GM20431 (cell line): ENCODE measurements around the gene DPH5.
"Not testable (repeated sequence)": the region's sequence is repeated elsewhere in the genome, so short reads cannot be mapped to it uniquely, and the experiment has no call there.

Experiments used
- in situ Hi-C: fragments of 300-500 bp; cut with MseI, MboI; formaldehyde crosslinking; loops from one replicate; pipeline ENCODE4 v1.15.0; 2020; ENCODE audit warnings: low sequenced_read_pairs; ENCODE audit not compliant: unreplicated experiment

The DPH5 gene

DNA sequence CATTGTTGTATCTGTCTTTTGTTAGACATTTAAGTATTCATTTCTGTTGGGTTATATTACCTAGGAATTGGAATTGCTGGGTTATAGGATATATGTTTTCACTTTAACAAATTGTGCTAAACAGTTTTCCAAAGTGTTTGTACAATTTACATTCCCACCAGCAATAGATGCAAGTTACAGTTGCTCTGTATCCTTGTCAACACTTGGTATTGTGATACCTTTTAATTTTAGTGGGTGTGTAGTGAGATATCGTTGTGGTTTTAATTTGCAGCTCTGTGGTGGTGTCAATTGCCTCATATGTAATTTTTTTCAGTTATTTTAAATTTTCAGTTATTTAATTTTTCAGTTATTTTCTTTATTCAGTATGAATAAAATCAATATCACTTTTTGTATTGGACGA, 7.4 kb upstream of the DPH5 start:
- in situ Hi-C loops: no loop called here

DNA sequence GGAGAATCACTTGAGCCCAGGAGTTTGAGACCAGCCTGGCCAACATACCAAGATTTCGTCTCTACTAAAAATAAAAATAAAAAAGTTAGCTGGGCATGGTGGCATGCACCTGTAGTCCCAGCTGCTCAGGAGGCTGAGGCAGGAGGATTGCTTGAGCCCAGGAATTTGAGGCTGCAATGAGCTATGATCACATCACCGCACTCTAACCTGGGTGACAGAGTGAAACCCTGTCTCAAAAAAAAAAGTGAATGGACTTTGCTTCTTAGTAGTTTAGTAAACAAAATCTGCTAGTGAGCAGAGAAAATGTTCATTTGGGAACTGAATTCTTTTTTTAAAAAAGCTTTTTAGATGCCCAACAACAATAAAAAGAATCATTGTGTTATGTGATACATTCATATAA, 6.5 kb upstream of the DPH5 start:
- in situ Hi-C loops: not testable (repeated sequence)

DNA sequence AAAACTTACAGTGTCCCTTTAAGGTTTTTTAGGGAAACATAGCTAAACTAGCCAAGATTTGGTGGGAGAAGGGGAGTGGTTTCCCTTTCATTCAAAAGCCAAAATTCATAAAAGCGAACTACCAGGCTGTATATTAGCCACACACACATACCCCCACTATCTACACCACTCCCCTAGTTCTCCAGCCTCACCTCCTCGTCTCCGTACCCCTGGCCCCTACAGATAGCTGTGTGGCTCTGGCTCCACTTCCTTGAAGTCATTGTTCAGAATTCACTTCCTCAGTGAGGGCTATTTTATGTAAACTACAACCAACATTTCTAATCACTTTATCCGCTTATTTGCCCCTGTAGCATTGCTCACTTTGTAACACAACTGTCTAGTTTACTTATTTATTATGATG, 5.3 kb upstream of the DPH5 start:
- in situ Hi-C loops: no loop called here

DNA sequence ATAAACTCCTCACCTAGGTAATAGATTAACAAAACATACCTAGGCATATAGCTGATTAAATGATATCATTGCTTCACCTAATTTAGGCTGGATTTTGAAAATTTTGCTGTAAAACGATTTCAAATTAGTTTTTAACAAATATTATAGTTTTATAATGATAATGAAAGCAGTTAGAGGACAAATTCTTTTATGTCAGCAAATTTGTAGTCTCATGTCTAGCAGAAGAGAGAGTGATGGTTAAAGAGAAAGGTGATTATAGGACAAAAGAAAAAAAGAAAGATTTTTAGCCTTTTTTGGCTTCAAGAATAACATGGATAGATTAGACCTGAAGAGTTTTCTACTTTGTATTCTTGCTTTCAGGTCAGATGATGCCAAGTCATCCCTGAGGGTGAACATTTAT, 3.6 kb upstream of the DPH5 start:
- in situ Hi-C loops: no loop called here

DNA sequence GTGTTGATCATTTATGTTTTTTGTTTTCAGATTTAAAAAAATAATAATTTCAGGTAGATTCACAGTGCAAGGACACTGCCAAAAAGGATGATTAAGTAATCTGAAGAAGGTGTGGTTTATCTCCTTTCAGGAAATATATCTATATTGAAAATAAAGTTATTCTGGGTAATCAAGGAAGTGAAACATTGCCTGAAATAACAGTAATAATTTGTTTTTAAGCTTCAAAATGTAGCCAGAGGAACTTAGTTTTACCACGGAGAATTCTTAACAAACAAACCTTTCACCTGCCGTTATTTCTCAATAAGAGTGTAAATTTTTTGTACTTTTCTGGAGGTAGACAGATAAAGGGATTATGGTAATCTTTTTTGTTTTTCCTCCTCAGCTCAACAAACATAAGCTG, 2.9 kb upstream of the DPH5 start:
- in situ Hi-C loops: no loop called here

DNA sequence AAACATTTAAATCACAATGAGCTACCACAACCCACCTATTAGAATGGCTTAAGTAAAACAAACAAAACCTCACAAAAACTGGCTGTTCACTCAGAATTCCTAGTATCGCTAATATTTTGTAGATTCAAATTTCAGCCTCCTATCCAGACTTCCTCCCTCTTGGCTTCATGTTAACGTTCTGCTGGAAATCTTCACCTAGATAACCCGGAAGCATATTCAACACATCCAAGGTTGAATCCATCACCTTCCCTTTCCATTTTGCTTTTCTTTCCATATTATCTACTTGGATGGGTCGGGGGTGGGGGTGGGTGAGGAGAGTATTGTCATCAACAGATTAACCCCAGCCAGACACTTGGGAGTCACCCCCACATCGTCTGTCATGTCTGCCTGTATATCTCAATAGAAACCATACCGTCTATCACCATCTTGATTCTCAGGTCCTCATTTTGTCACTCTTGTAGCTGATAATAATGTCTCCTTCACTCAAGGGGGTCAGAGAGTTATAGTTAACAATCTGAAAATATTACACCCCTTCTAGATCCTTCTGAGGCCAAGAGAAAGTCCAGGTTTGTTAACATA, 1.7 kb upstream of the DPH5 start:
- in situ Hi-C loops: no loop called here

DNA sequence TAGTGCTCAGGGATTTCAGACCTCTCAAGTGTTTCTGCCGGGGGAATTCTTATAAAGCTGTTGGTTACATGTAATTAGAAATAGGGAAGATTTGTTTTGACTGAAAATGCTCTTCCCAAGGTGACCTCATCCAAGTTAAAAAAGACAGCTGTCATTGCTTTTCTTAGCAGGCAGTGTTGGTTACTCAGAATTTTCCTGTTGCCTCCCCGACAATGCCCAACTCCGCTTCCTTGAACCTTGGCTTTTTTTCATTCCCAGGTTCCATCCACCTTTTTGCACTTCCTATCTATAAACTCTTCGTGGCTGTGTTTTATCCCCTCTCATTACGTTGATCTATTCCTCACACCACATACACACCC, 825 bp upstream of the DPH5 start:
- in situ Hi-C loops: no loop called here

DNA sequence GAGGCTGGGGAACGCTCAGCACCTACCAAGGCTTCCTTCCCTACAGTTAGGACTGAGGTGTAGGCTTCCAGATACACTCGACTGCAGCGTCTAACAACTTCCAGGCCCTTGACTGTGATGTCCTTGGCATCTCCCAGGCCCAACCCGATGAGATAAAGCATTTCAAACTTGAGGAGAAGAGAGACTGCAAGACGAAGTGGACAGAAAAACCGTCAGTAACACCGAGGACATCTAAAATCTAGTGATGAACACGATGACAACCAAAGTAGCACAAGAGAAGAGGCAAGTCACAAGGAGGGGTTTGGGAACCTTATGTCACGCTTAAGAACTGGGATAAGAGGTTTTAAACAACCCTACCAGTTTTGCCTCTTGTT, 314 bp downstream of the DPH5 start:
- in situ Hi-C loops: no loop called here

DNA sequence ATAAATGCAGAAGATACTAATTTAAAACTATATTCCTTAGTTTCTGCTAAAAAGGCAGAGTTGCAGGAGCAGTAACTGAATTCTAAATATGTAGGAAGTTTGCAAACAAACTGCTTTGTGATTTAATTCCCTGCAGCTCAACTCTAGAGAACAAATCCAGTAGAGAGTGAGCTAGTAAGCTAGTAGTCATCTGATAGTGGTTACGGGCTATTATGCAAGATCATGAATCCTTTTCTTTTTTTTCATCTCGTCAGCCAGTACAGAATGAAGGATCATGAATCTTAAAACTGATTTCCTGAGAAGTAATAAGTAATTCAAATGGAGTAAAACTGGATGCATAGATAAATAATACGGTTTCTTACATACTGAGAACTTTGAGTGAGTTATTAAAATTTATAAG, 3.3 kb downstream of the DPH5 start:
- in situ Hi-C loops: no loop called here

DNA sequence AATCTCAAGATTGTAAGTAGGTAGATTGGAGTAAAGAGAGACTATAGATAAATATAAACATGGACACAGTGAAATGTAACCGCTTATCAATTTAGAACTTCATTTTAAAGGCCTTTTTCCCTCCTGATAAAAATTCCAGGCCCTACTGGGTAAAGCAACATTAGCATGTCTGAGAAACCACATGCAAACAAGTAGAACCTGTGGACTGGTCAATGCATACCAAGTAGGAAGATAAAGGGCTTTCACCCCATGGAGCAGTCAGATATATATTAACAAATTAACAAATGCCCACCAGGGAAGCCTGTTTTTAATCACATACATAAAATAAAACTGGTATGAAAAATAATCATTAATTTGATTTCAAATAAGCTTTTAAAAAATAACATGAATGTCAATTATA, 8.1 kb downstream of the DPH5 start:
- in situ Hi-C loops: no loop called here

DNA sequence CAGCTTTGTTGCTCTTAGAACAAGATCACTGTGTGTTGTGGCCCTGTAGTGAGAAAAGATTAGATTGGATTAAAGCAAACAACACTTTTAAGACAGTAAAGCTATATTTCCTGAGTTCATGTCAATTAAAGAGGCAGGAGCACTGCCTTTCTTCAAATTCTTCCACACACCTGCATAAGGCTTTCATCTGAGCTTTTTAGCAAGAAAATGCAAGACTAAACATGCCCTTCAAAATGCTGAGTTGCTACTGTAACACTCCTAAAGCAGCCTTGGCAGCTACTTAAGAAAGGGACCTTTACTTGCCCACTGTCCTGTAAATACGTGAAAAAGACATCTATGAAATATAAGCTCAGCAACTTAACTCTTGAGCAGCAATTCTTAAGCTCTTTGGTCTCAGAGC, 11.8 kb downstream of the DPH5 start:
- in situ Hi-C loops: no loop called here

DNA sequence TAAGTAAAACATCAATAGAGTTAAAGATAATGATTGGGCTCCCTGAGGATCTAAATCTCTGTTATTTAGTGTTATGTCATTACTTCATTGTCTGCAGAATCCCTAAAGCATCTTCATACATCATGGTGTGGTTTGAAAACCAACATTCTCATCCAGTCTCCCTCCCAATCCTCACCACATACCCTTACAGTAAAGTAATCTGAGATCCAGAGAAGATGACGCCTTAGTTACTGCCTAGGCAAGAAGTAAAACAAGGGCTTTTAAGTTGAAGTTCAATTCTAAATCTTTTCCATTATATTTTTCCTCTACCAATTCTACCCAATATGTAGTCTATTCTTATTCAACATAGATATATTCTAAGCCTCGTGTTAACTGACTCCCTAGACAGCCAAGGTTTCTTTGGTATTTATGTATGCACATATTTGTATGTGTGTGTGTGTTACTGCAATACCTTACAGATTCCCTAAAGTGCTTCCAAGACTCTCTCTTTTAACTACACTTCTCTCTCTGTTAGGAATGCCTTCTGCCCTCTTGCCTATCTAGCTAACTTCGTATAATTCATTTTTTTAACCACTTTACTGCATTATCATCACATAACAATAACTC, 17.3 kb downstream of the DPH5 start:
- in situ Hi-C loops: no loop called here

DNA sequence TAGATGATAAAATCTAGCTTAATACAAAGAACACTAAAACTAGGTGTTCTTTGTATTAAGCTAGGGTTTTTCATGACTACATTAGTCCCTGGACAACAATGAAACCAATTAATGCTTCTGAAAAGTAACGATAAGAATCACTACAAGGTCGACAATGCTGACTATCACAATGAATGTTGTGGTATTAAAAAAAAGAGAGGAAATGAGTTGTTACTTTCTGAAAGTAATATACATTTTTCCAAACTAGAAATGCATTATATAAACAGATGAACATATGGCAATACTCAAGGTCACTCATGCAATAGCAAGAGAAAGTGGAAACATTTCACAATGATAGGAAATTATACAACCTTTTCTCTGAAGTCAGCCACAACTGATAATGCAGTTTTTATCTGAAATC, 19.0 kb downstream of the DPH5 start:
- in situ Hi-C loops: no loop called here

DNA sequence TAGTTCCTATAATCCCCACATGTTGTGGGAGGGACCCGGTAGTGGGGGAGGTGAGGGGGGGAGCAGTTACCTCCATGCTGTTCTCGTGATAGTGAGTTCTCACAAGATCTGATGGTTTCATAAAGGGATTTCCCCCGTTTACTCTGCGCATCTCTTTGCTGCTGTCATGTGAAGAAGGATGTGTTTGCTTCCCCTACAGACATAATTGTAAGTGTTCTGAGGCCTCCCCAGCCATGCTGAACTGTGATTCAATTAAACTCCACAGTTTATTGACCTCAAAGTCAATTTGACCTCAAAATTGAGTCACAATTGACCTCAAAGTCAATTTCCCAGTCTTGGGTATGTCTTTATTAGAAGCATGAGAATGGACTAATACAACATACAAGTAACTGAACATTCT, 19.7 kb downstream of the DPH5 start:
- in situ Hi-C loops: no loop called here

DNA sequence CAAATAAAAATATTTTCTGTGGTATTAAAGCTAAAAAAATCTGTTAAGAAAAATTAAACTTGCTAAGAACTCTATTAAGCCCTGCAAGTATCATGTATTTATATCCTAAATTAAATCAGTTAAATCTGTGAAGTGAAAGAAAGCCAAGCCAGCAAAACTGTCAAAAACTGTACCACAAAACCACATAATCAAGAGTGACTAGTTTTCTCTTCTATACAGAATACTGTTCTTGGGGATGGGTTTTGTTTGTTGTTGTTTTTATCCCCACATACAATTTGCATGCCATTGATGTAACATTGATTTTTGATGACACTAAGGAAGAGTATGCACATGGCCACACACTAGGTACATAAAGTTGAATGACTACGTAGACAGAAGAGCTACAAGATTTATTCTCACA, 20.4 kb downstream of the DPH5 start:
- in situ Hi-C loops: no loop called here

DNA sequence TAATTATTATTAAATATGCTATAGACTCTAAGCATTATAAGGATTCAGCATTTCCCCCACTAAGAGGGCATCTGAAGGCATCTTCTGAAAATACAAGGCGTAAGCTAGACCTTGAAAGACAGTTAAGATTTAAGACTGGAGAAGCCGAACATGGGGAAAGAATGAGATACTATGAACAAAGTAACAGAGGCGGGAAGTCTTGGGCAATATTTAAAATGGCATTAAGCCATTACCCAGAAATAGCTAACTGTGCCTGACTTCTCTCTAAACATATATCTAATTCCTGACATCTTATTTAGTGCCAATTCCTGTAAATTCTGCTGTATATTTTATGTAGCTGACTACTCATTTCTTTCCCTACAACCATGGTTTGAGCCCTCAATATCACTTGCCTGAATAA, 20.9 kb downstream of the DPH5 start:
- in situ Hi-C loops: no loop called here

DNA sequence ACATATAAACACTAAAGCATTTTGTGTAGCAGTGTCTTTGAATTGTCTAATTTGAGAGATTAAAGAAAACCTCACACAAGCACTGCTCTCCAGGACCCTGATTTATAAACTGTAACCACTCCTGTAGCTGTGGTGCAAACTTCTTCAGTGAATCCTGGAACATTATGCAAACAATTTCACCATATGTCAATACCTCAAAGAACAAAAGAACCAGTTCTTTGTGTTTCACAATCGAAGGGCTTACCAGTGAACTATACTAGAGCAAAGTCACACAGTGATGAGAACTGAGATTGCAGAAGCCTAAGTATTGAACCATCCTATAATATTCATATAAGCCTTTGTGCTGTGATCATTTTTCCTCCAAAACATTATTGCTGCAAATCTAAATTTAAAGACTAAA, 21.5 kb downstream of the DPH5 start:
- in situ Hi-C loops: no loop called here

DNA sequence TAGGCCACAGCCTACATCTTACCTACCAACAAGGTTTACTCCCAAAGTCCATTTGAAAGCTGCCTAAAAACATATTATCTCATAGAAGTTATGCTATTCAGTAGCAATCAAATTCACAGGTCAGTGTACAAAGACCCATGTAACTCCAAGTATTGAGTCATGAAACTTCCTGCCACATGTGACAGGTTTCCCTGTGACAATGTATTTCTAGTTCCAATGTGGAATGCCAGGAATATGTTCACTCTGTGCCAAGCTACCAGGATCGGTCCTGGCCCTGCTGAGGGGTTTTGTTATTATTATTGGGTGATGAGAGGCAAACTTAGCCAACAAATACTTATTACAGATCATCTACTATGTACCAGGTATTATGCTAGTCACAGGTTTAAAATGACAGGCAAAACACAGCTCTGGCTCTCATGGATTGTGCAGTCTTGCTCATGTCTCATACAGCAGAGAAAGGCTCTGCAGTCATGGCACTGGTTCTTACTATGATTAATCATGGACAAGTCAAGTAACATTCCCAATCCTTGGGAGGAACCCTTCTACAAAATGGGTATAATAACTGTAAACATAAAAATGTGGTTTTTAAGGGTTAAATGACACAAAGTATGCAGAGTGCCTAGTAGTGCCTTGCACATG, 22.5 kb downstream of the DPH5 start:
- in situ Hi-C loops: no loop called here

DNA sequence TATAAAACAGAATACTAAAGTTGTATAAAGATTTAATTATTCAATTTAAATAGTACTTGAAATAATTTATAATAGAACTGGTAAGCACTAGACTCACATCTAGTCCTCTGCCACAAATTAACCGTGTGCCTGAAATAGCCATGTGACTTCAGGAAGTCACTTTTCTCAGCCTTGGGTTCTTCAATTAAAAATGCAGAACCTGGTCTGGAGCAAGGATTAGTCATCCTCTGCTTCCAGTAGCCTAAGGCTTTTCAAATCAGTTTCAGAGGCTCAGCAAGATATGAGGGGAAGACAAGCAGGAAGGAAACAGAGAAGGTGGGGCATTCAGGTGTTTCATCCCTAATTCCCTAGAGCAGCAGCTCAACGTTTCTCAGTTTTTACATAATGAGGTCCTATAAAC, 23.0 kb downstream of the DPH5 start:
- in situ Hi-C loops: no loop called here

DNA sequence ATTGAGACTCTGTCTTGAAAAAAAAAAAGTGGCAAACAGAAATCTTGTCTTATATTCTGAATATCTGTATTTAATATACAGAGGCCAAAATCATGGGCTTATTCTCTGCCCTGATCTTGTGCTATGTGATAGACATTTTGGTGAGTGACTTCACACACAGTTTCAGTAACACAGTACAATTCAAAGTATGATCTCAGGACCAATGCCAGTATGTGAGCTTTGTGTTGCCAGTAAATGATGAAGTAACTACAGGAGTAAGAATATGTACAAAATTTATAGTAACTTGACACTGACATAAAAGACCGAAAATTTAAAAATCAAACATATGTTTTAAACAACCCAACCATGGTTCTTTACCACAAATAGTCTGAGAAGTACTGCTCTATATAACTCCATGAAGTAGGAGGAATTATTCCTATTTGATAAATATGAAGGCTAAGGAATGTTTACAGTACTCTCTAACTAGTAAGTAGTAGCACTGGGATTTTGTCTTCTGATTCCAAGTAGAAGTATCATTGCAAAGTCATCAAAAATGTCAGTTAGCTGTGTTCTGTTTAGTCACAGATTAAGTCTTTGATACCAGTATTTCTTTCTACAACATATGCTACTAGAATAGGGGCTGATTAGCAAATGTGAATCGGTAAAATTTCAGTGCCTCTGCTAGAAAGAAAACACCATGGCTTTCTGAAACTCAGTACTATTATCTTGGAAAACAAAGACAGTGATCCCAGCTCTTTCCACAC, 25.3 kb downstream of the DPH5 start:
- in situ Hi-C loops: no loop called here

DNA sequence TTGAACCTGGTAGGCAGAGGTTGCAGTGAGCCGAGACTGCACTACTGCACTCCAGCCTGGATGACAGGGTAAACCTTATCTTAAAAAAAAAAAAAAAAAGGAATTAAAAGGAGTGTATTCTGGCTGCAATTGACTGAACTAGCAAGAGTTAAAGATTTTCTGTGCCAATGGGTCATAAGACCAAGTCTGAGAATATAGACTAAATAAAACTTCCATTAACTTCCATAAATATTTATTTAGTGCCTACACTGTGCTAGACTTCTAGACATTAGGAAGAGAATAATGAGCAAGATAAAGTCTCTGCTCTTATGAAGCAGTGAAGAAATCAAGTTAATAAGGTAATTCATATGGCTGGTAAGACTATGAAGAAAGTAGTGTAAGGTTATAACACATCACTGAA, 27.2 kb downstream of the DPH5 start:
- in situ Hi-C loops: no loop called here
